ENCODE results near the gene ST8SIA5. TPM values are rescaled to one million over a fixed set of nuclear protein-coding genes. Genes with fewer than 3 reads are reported as not detected.

Gene ST8SIA5
- total and polyA plus RNA-seq, 9 of the 15 experiments (the other 6 are each of a cell fraction or from before 2014, with no cell fraction given) = 0.03 to 0.33 (median 0.06) TPM; not detected in 5

GRCh38 chr18:46716827-46717226 lies 40.0 kb downstream of the ST8SIA5 start (continued):
- TF ChIP-seq FOS (IDR thresholded peaks at IDR 0.05; ENCODE audit: extremely low read depth, insufficient read length) (no peak), ARID4B (CRISPR knock-in tag; IDR thresholded peaks at IDR 0.05) (no peak), ZNF695 (CRISPR knock-in tag; IDR thresholded peaks at IDR 0.05) (no peak), PTTG1 (tag; IDR thresholded peaks at IDR 0.05; ENCODE audit: low read depth) (no peak), CREBBP (IDR thresholded peaks at IDR 0.05; ENCODE audit: low read depth, low read length) (no peak), ZFP36 (IDR thresholded peaks at IDR 0.05; ENCODE audit: low read depth, low read length, partially characterized antibody) (no peak)

- WGBS (ENCODE audit: insufficient coverage, low coverage, missing lambda C conversion rate) = 0% methylated on average over 5 of the region's 5 CpGs
- Histone ChIP-seq H3K9me1 (ENCODE audit: control insufficient read depth, insufficient read depth, low read length) (no peaks in the 10 kb centered on the region), H3K27me3 (ENCODE audit: control insufficient read depth in 2 of 2, insufficient read depth in 2 of 2, low read length in 2 of 2) (peaks cover 0 to 32% of the 10 kb centered on the region in 2 experiments; a peak in 2 of 5 replicates), H3K27ac (ENCODE audit: extremely low read depth, low read depth, low read length) (no peak overlapping the region), H4K20me1 (replicated peaks; ENCODE audit: control insufficient read depth, insufficient read depth, low read length) (no peaks in the 10 kb centered on the region; the same call in 1 of the 2 replicates), H3K4me1 (replicated peaks in 1 of 2; ENCODE audit: control insufficient read depth in 2 of 2, insufficient read depth in 2 of 2, low read length in 2 of 2) (peaks cover 0 to 6% of the 10 kb centered on the region in 2 experiments; a peak in 3 of 5 replicates), H3K36me3 (ENCODE audit: control insufficient read depth, insufficient read depth, low read length) (no peaks in the 10 kb centered on the region), H3K4me3 (no peak overlapping the region), H3K4me2 (ENCODE audit: insufficient read depth, low read length) (no peak overlapping the region), H3K9ac (ENCODE audit: insufficient read depth in 1 of 2, low read depth in 2 of 2, low read length in 2 of 2) (no peak overlapping the region), H2AFZ (ENCODE audit: low read depth, low read length) (no peak overlapping the region), H3K79me2 (ENCODE audit: control insufficient read depth, insufficient read depth, low read length) (no peaks in the 10 kb centered on the region), H3K9me3 (replicated peaks; ENCODE audit: control insufficient read depth, insufficient read depth, low read depth, low read length) (no peaks in the 10 kb centered on the region)
- no TSS peak for BruUV-seq (replicated peaks)
- no peak for TF ChIP-seq HDAC8 (tag; IDR thresholded peaks at IDR 0.05)
- FAIRE-seq = no peak
- POLR2A ChIA-PET = no interaction called here
- in situ Hi-C loops (cut with MboI) (no loop called here), intact Hi-C loops (cut with micrococcal nuclease) (no loop called here)
- no peak for DNase-seq (ENCODE audit: extremely low read depth in 1 of 4, low spot score in 3 of 4)
- CTCF ChIA-PET (ENCODE audit: low intra/inter-chr PET ratio) = no interaction called here
- no peak for ATAC-seq
These were observed 40.5 kb downstream of the ST8SIA5 start for GRCh38 chr18:46716336-46716735.
